GM12878 (cell line): Measurements from ENCODE around the gene TMPRSS9. TPM values are rescaled to one million over a fixed set of nuclear protein-coding genes. Genes with fewer than 3 reads are reported as not detected.

Experiments used
- ATAC-seq: fragments of 200-7000 bp; cut with Tn5 transposase; 3 replicates; pipeline ENCODE4 v1.9.1; 2020; ENCODE audit warnings: mild to moderate bottlenecking, moderate library complexity
- BruUV-seq: library from RNA; stranded (reverse); fragments of 400-500 nt; replicated peaks from 2 replicates; lab custom pipeline; 2021; lab: Mats Ljungman, UMichigan
- CTCF ChIA-PET: fragments of 300-600 bp; sonication (Branson Sonifier 250); formaldehyde crosslinking; extraction: SDS; loops from one replicate; lab custom pipeline; 2021; ENCODE audit warnings: inconsistent platforms; lab: Yijun Ruan, JAX
- POLR2A ChIA-PET: fragments of 350-600 bp; formaldehyde crosslinking; extraction: SDS; loops from one replicate; lab custom pipeline; 2021; ENCODE audit warnings: inconsistent platforms; lab: Charles Lee
- RAD21 ChIA-PET: fragments of 300-600 bp; sonication (Branson Sonifier 250); formaldehyde crosslinking; loops from one replicate; lab custom pipeline; 2023; ENCODE audit warnings: antibody characterized with exemption; ENCODE audit not compliant: unreplicated experiment; lab: Charles Lee
- SMC1A ChIA-PET: fragments of 300-600 bp; sonication (Branson Sonifier 250); formaldehyde crosslinking; loops from one replicate; lab custom pipeline; 2023; ENCODE audit not compliant: unreplicated experiment, uncharacterized antibody; lab: Charles Lee
- DNase-seq: peaks from one replicate; pipeline ENCODE4 v3.0.0-alpha.2; 2011; ENCODE audit warnings: low read depth, low spot score
- FAIRE-seq: peaks from 3 replicates; lab custom pipeline; 2011; peaks lifted over from hg19 to GRCh38; lab: Jason Lieb, UNC
- H2AFZ ChIP-seq: 2 replicates; pipeline ENCODE4 v1.6.0; 2011; ENCODE audit warnings: low read depth, low read length, control low read depth; ENCODE audit not compliant: control insufficient read depth
- H3K27ac ChIP-seq: 2 replicates; pipeline ENCODE4 v1.5.1; 2011; ENCODE audit warnings: control low read depth; ENCODE audit not compliant: control insufficient read depth, insufficient read depth
- H3K27me3 ChIP-seq, 2 experiments: replicated peaks in 1 of 2; 2 replicates each; pipeline versions ENCODE4 v1.6.0 to v1.6.1; 2011; ENCODE audit warnings: low read length in 1 of 2; ENCODE audit not compliant: control insufficient read depth in 2 of 2, insufficient read depth in 2 of 2
- H3K36me3 ChIP-seq, 2 experiments: 2 replicates each; pipeline ENCODE4 v1.5.1; 2011; ENCODE audit warnings: low read length in 1 of 2; ENCODE audit not compliant: control insufficient read depth in 2 of 2, insufficient read depth in 2 of 2
- H3K4me1 ChIP-seq: 2 replicates; pipeline ENCODE4 v1.6.1; 2011; ENCODE audit warnings: mild to moderate bottlenecking, low read length, moderate library complexity, mixed read lengths; ENCODE audit not compliant: control insufficient read depth, insufficient read depth
- H3K4me2 ChIP-seq: 2 replicates; pipeline ENCODE4 v1.6.0; 2011; ENCODE audit warnings: control low read depth; ENCODE audit not compliant: control insufficient read depth, insufficient read depth
- H3K4me3 ChIP-seq: fragments of 200-600 bp; sonication (generic); 2 replicates; pipeline ENCODE4 v1.5.1; 2016
- H3K79me2 ChIP-seq: 2 replicates; pipeline ENCODE4 v1.6.0; 2011; ENCODE audit warnings: low read length; ENCODE audit not compliant: control insufficient read depth, insufficient read depth
- H3K9ac ChIP-seq: 2 replicates; pipeline ENCODE4 v1.8.0; 2011; ENCODE audit warnings: low read length, control low read depth, mixed read lengths; ENCODE audit not compliant: control insufficient read depth, insufficient read depth
- H3K9me3 ChIP-seq: replicated peaks from 3 replicates; pipeline ENCODE4 v1.5.1; 2011; ENCODE audit warnings: mild to moderate bottlenecking, low read length; ENCODE audit not compliant: control insufficient read depth, insufficient read depth
- H4K20me1 ChIP-seq: 2 replicates; pipeline ENCODE4 v1.6.0; 2011; ENCODE audit not compliant: control insufficient read depth, insufficient read depth
- E2F4 ChIP-seq: IDR thresholded peaks from 2 replicates; pipeline ENCODE4 v1.6.1; 2012; ENCODE audit warnings: low read depth, low read length, improper control_type of control experiment
- FOS ChIP-seq: IDR thresholded peaks from 3 replicates; pipeline ENCODE4 v1.6.1; 2011; ENCODE audit warnings: borderline replicate concordance; ENCODE audit not compliant: insufficient read length; ENCODE audit errors: extremely low read depth
- IKZF2 ChIP-seq, 2 experiments: fragments of 450-650 bp; IDR thresholded peaks; 2 replicates each; pipeline ENCODE4 v1.6.1; 2017; ENCODE audit warnings: mild to moderate bottlenecking in 2 of 2, moderate library complexity in 2 of 2
- MTA2 ChIP-seq: fragments of 450-650 bp; IDR thresholded peaks from 2 replicates; pipeline ENCODE4 v1.6.1; 2016; ENCODE audit warnings: low read depth, mild to moderate bottlenecking, moderate library complexity
- MYC ChIP-seq: IDR thresholded peaks from 2 replicates; pipeline ENCODE4 v1.6.1; 2011; ENCODE audit warnings: mild to moderate bottlenecking, low read length, moderate library complexity, inconsistent platforms; ENCODE audit not compliant: insufficient read depth, insufficient replicate concordance, insufficient read length, severe bottlenecking
- PAX8 ChIP-seq: fragments of 450-650 bp; IDR thresholded peaks from 2 replicates; pipeline ENCODE4 v1.6.1; 2017; ENCODE audit warnings: mild to moderate bottlenecking, moderate library complexity
- POLR2AphosphoS5 ChIP-seq: IDR thresholded peaks from 2 replicates; pipeline ENCODE4 v1.6.1; 2011; ENCODE audit warnings: mild to moderate bottlenecking, low read length, inconsistent platforms
- PRDM15 ChIP-seq: fragments of 450-650 bp; formaldehyde crosslinking; IDR thresholded peaks from 2 replicates; pipeline ENCODE4 v1.4.0; 2020; ENCODE audit warnings: mild to moderate bottlenecking, moderate library complexity
- SKIL ChIP-seq: fragments of 450-650 bp; IDR thresholded peaks from 2 replicates; pipeline ENCODE4 v1.6.1; 2017; ENCODE audit warnings: mild to moderate bottlenecking, low read depth, inconsistent platforms; ENCODE audit not compliant: poor library complexity, severe bottlenecking
- WGBS: methylation state at CpG from one replicate; pipeline ENCODE4 v1.1.6; 2016; ENCODE audit warnings: low lambda C conversion rate; ENCODE audit not compliant: insufficient replicate concordance, insufficient coverage; ENCODE audit errors: missing lambda C conversion rate; 5-methylcytosine and 5-hydroxymethylcytosine counted together
- in situ Hi-C: fragments of 300-500 bp; cut with MboI; formaldehyde crosslinking; loops from 9 replicates; pipeline ENCODE4 v1.14.3; 2018; ENCODE audit warnings: mixed read lengths
- intact Hi-C: fragments of 100-400 bp; cut with micrococcal nuclease; formaldehyde crosslinking; loops from one replicate; pipeline ENCODE4 v1.14.2; 2022; ENCODE audit not compliant: unreplicated experiment
- polyA plus RNA-seq, 11 experiments: library from polyadenylated mRNA; depleted of rRNA in 4 of 11; unstranded in 6 of 11; stranded (reverse) in 5 of 11; fragments of >200 nt; fragmentation: Nextera tagmentation in 4 of 11; fragmentation: Illumina TruSeq in 1 of 11; extraction: Ambion mirVana in 4 of 11; extraction: Trizol in 1 of 11; gene quantifications; 1 replicate in 1 of 11; 2 replicates in 10 of 11; pipeline versions ENCODE4 v1.2.1 to v1.2.3, GENCODE V29; 2011 to 2016; ENCODE audit warnings: inconsistent platforms in 2 of 11, missing spikeins in 2 of 11, low read depth in 1 of 11
- total RNA-seq, 4 experiments: library from RNA; depleted of rRNA in 3 of 4; stranded (reverse); fragments of >200 nt in 3 of 4; fragmentation: Illumina TruSeq in 1 of 4; extraction: Trizol in 1 of 4; gene quantifications; 2 replicates each; pipeline versions ENCODE4 v1.2.1 to v1.2.3, GENCODE V29; 2013 to 2021

The TMPRSS9 gene
- total and polyA plus RNA-seq, 10 of the 15 experiments (the other 5 are each of a cell fraction or from before 2014, with no cell fraction given), result 0.24 TPM; not detected in 9

- TF ChIP-seq SKIL (no peak), POLR2AphosphoS5 (0 out of 2 replicates have a peak, but pooled peaks have one; percentile 32), MTA2 (no peak), PRDM15 (CRISPR knock-in tag) (no peak), FOS (no peak), IKZF2 (IDR thresholded peaks at IDR 0.05) (no peak), MYC (no peak), PAX8 (no peak), E2F4 (no peak)
- no peak for DNase-seq
- no peak for ATAC-seq
- Histone ChIP-seq H3K27ac (peak overlapping the region; percentile 95), H3K4me2 (peak overlapping the region; percentile 85), H2AFZ (no peak overlapping the region), H3K36me3 (peaks cover 4 to 14% of the 10 kb centered on the region in 2 experiments; a peak in 3 of 4 replicates), H3K4me3 (peak overlapping the region; percentile 94), H4K20me1 (no peaks in the 10 kb centered on the region; the same call in 1 of the 2 replicates), H3K27me3 (no peaks in the 10 kb centered on the region), H3K9ac (peak overlapping the region; percentile 89), H3K4me1 (peaks cover 11% of the 10 kb centered on the region), H3K9me3 (no peaks in the 10 kb centered on the region), H3K79me2 (peaks cover 22% of the 10 kb centered on the region)
- no peak for FAIRE-seq
- BruUV-seq, result no TSS peak
- WGBS, result 84% methylated on average over 29 of the region's 29 CpGs
- ChIA-PET RAD21 (no interaction called here), SMC1A (interaction anchor here (1.3 kb wide), 1 partner anchor 270 kb away, joined by 6 read pairs; no protein-coding TSS in a partner anchor), POLR2A (no interaction called here), CTCF (no interaction called here)
- in situ Hi-C loops (no loop called here), intact Hi-C loops (no loop called here)
Observed at GRCh38 chr19:2425622-2426581, 65.8 kb downstream of the TMPRSS9 start.
